NCI-H82 (cell line): ENCODE data around the gene HIBCH.
"Not testable (repeated sequence)": the region's sequence is repeated elsewhere in the genome, so short reads cannot be mapped to it uniquely, and the experiment has no call there.

Experiments
- DNase-seq: peaks from one replicate; lab custom pipeline; 2025; lab: John Stamatoyannopoulos, UW

The HIBCH gene

GRCh38 chr2:190319555-190320498 is at the start of gene HIBCH:
Gene HIBCH (minus strand): TSS chr2:190319826. CDS start chr2:190319750, 76 bp downstream.
- DNase-seq: peak; percentile 99

GRCh38 chr2:190367091-190367490 is 47.5 kb upstream of the HIBCH start:
- DNase-seq: no peak

GRCh38 chr2:190366248-190366753 is 46.7 kb upstream of the HIBCH start:
- no peak for DNase-seq

GRCh38 chr2:190365499-190366204 is 46.0 kb upstream of the HIBCH start:
- peak; percentile 57 for DNase-seq

GRCh38 chr2:190362894-190363293 is 43.3 kb upstream of the HIBCH start:
- no peak for DNase-seq

GRCh38 chr2:190361572-190361971 is 41.9 kb upstream of the HIBCH start:
- DNase-seq: no peak

GRCh38 chr2:190360965-190361364 is 41.3 kb upstream of the HIBCH start:
- no peak for DNase-seq

- DNase-seq: no peak
Measured at GRCh38 chr2:190360561-190360960, 40.9 kb upstream of the HIBCH start.

GRCh38 chr2:190358655-190359448 is 39.2 kb upstream of the HIBCH start:
- DNase-seq: not testable (repeated sequence)

- DNase-seq: no peak
Measured at GRCh38 chr2:190357600-190357999, 38.0 kb upstream of the HIBCH start.

- DNase-seq: no peak
Measured at GRCh38 chr2:190355968-190356644, 36.5 kb upstream of the HIBCH start.

GRCh38 chr2:190354003-190354690 is 34.5 kb upstream of the HIBCH start:
- DNase-seq: peak; percentile 21

- DNase-seq: no peak
Measured at GRCh38 chr2:190353537-190353899, 33.9 kb upstream of the HIBCH start.

- no peak for DNase-seq
Measured at GRCh38 chr2:190352668-190353536, 33.3 kb upstream of the HIBCH start.

GRCh38 chr2:190351955-190352354 is 32.3 kb upstream of the HIBCH start:
- no peak for DNase-seq

GRCh38 chr2:190350371-190350770 is 30.7 kb upstream of the HIBCH start:
- DNase-seq: no peak

- DNase-seq: peak; percentile 52
Measured at GRCh38 chr2:190344276-190344827, 24.7 kb upstream of the HIBCH start.

GRCh38 chr2:190343536-190344275 is 24.1 kb upstream of the HIBCH start, which contains the start of gene INPP1:
Gene INPP1 (plus strand): TSS chr2:190343589. CDS start chr2:190360103, 16,514 bp downstream.
- peak; percentile 64 for DNase-seq

GRCh38 chr2:190343089-190343535 is 23.5 kb upstream of the HIBCH start:
- DNase-seq: peak; percentile 38
